H9 (cell line): ENCODE measurements around the gene RRH. TPM values are rescaled to one million over a fixed set of nuclear protein-coding genes. Genes with fewer than 3 reads are reported as not detected.

Experiments used
- DNase-seq: peaks from one replicate; pipeline ENCODE4 v3.0.0-alpha.2; 2017
- H2AFZ ChIP-seq: one replicate; pipeline ENCODE4 v1.6.1; 2013; ENCODE audit warnings: mild to moderate bottlenecking, low read length, control low read depth, moderate library complexity
- H2AK5ac ChIP-seq: 2 replicates; pipeline ENCODE4 v1.6.1; 2013; ENCODE audit warnings: low read length, control low read depth, mixed read lengths; ENCODE audit not compliant: insufficient read length
- H2BK120ac ChIP-seq: one replicate; pipeline ENCODE4 v1.6.1; 2013; ENCODE audit warnings: low read depth, mild to moderate bottlenecking, low read length, control low read depth, inconsistent platforms; ENCODE audit not compliant: poor library complexity, severe bottlenecking
- H2BK12ac ChIP-seq: 2 replicates; pipeline ENCODE4 v1.6.1; 2013; ENCODE audit warnings: low read length, control low read depth, mixed read lengths, low read depth; ENCODE audit not compliant: insufficient read length
- H2BK15ac ChIP-seq: 2 replicates; pipeline ENCODE4 v1.6.1; 2013; ENCODE audit warnings: low read depth, low read length, control low read depth
- H2BK20ac ChIP-seq: one replicate; pipeline ENCODE4 v1.6.1; 2013; ENCODE audit warnings: low read depth, mild to moderate bottlenecking, low read length, control low read depth, inconsistent platforms; ENCODE audit not compliant: poor library complexity, severe bottlenecking
- H2BK5ac ChIP-seq: 2 replicates; pipeline ENCODE4 v1.6.1; 2013; ENCODE audit warnings: low read length, control low read depth, mixed read lengths; ENCODE audit not compliant: insufficient read length
- H3K14ac ChIP-seq: 2 replicates; pipeline ENCODE4 v1.6.1; 2013; ENCODE audit warnings: low read length, control low read depth; ENCODE audit not compliant: insufficient read depth
- H3K18ac ChIP-seq: 2 replicates; pipeline ENCODE4 v1.6.1; 2013; ENCODE audit warnings: low read depth, mild to moderate bottlenecking, mixed read lengths, low read length, control low read depth; ENCODE audit not compliant: insufficient read length
- H3K23ac ChIP-seq: 2 replicates; pipeline ENCODE4 v1.6.1; 2013; ENCODE audit warnings: low read length, control low read depth, mixed read lengths, low read depth; ENCODE audit not compliant: insufficient read length
- H3K23me2 ChIP-seq: 2 replicates; pipeline ENCODE4 v1.6.1; 2013; ENCODE audit warnings: low read depth, mild to moderate bottlenecking, mixed read lengths, low read length, control low read depth; ENCODE audit not compliant: insufficient read length, poor library complexity, severe bottlenecking
- H3K27ac ChIP-seq: 2 replicates; pipeline ENCODE4 v1.5.1; 2013; ENCODE audit warnings: low read length, control low read depth, mixed read lengths, low read depth; ENCODE audit not compliant: insufficient read length
- H3K27me3 ChIP-seq: 2 replicates; pipeline ENCODE4 v1.6.1; 2013; ENCODE audit warnings: low read length, control low read depth, inconsistent platforms; ENCODE audit not compliant: insufficient read depth
- H3K4ac ChIP-seq: 2 replicates; pipeline ENCODE4 v1.6.1; 2013; ENCODE audit warnings: low read depth, mild to moderate bottlenecking, control low read depth, inconsistent platforms, low read length, moderate library complexity
- H3K4me1 ChIP-seq: 2 replicates; pipeline ENCODE4 v1.6.1; 2013; ENCODE audit warnings: low read length, control low read depth, inconsistent platforms; ENCODE audit not compliant: insufficient read depth
- H3K4me2 ChIP-seq: 2 replicates; pipeline ENCODE4 v1.6.1; 2013; ENCODE audit warnings: low read length, control low read depth, mixed read lengths; ENCODE audit not compliant: insufficient read length, insufficient read depth
- H3K56ac ChIP-seq: 2 replicates; pipeline ENCODE4 v1.6.1; 2013; ENCODE audit warnings: low read depth, mild to moderate bottlenecking, mixed read lengths, low read length, control low read depth; ENCODE audit not compliant: insufficient read length
- H3K79me1 ChIP-seq: 2 replicates; pipeline ENCODE4 v1.6.1; 2013; ENCODE audit warnings: low read depth, mild to moderate bottlenecking, moderate library complexity, low read length, control low read depth, inconsistent platforms; ENCODE audit not compliant: insufficient read depth, poor library complexity, severe bottlenecking
- H3K79me2 ChIP-seq: 2 replicates; pipeline ENCODE4 v1.6.1; 2013; ENCODE audit warnings: low read length, control low read depth, inconsistent platforms; ENCODE audit not compliant: insufficient read depth
- H3K9ac ChIP-seq: 2 replicates; pipeline ENCODE4 v1.6.1; 2013; ENCODE audit warnings: low read length, control low read depth, mixed read lengths; ENCODE audit not compliant: insufficient read length; ENCODE audit errors: extremely low read depth
- H3K9me3 ChIP-seq: one replicate; pipeline ENCODE4 v1.6.1; 2013; ENCODE audit warnings: low read depth, low read length, inconsistent platforms; ENCODE audit not compliant: control insufficient read depth
- H3T11ph ChIP-seq: one replicate; pipeline ENCODE4 v1.6.1; 2013; ENCODE audit warnings: mild to moderate bottlenecking, low read length, control low read depth, inconsistent platforms
- H4K20me1 ChIP-seq: one replicate; pipeline ENCODE4 v1.6.1; 2013; ENCODE audit not compliant: control insufficient read depth, insufficient read length, insufficient read depth
- H4K5ac ChIP-seq: 2 replicates; pipeline ENCODE4 v1.6.1; 2013; ENCODE audit warnings: low read depth, mild to moderate bottlenecking, mixed read lengths, low read length, control low read depth; ENCODE audit not compliant: insufficient read length
- H4K8ac ChIP-seq: replicated peaks from 2 replicates; pipeline ENCODE4 v1.6.1; 2013; ENCODE audit warnings: low read length, control low read depth, mixed read lengths, low read depth; ENCODE audit not compliant: insufficient read length
- H4K91ac ChIP-seq: 2 replicates; pipeline ENCODE4 v1.6.1; 2013; ENCODE audit warnings: low read depth, mild to moderate bottlenecking, moderate library complexity, mixed read lengths, low read length, control low read depth; ENCODE audit not compliant: insufficient read length
- H3K27ac Mint-ChIP-seq, 3 experiments: 2 replicates in 2 of 3; 3 replicates in 1 of 3; pipeline ENCODE4 v1.8.0; 2020 to 2021; ENCODE audit warnings: mixed read lengths in 3 of 3, mild to moderate bottlenecking in 1 of 3, moderate library complexity in 1 of 3
- H3K27me3 Mint-ChIP-seq: 2 replicates; pipeline ENCODE4 v1.8.0; 2021; ENCODE audit warnings: low read depth, mild to moderate bottlenecking, moderate library complexity, mixed read lengths
- H3K36me3 Mint-ChIP-seq, 3 experiments: 2 replicates in 2 of 3; 3 replicates in 1 of 3; pipeline ENCODE4 v1.8.0; 2020 to 2021; ENCODE audit warnings: low read depth in 3 of 3, mixed read lengths in 3 of 3; ENCODE audit not compliant: insufficient read depth in 1 of 3
- H3K4me1 Mint-ChIP-seq, 2 experiments: 2 replicates each; pipeline ENCODE4 v1.8.0; 2020; ENCODE audit warnings: mixed read lengths in 2 of 2
- H3K4me3 Mint-ChIP-seq, 2 experiments: 2 replicates in 1 of 2; 3 replicates in 1 of 2; pipeline ENCODE4 v1.8.0; 2020 to 2021; ENCODE audit warnings: mild to moderate bottlenecking in 2 of 2, mixed read lengths in 2 of 2, moderate library complexity in 1 of 2
- H3K9me3 Mint-ChIP-seq, 2 experiments: 2 replicates in 1 of 2; 3 replicates in 1 of 2; pipeline ENCODE4 v1.8.0; 2020; ENCODE audit warnings: mild to moderate bottlenecking in 2 of 2, mixed read lengths in 2 of 2, moderate library complexity in 1 of 2
- CTCF ChIP-seq: fragments of 200-600 bp; sonication (generic); conservative IDR thresholded peaks from 3 replicates; pipeline ENCODE4 v1.8.0; 2021; ENCODE audit warnings: antibody characterized with exemption, mild to moderate bottlenecking
- WGBS: extraction: QIAGEN DNeasy Blood & Tissue Kit; methylation state at CpG from one replicate; pipeline ENCODE4 v1.1.7; 2013; ENCODE audit warnings: missing lambda C conversion rate, low lambda C conversion rate, mixed read lengths; ENCODE audit not compliant: insufficient read length; ENCODE audit errors: extremely low coverage; 5-methylcytosine and 5-hydroxymethylcytosine counted together
- total RNA-seq: library from RNA; stranded (reverse); gene quantifications from 2 replicates; pipeline ENCODE4 v1.2.1, GENCODE V29; 2021

RRH gene
- total RNA-seq, 1 experiment from 2014 or later, result not detected

- Histone ChIP-seq H2BK5ac (no peak overlapping the region), H3K4ac (no peak overlapping the region), H3K23me2 (no peaks in the 10 kb centered on the region), H3K9me3 (no peaks in the 10 kb centered on the region), H4K20me1 (no peaks in the 10 kb centered on the region), H2AK5ac (no peak overlapping the region), H2BK12ac (no peak overlapping the region), H3K4me1 (no peaks in the 10 kb centered on the region), H3K56ac (no peak overlapping the region), H3K14ac (no peak overlapping the region), H2AFZ (no peak overlapping the region), H3K18ac (no peak overlapping the region), H3K27me3 (no peaks in the 10 kb centered on the region), H3K4me2 (no peak overlapping the region), H2BK20ac (no peak overlapping the region), H3K23ac (no peak overlapping the region), H3K79me1 (no peaks in the 10 kb centered on the region), H2BK15ac (no peak overlapping the region), H3K79me2 (no peaks in the 10 kb centered on the region), H4K8ac (no peak overlapping the region), H4K5ac (no peak overlapping the region), H4K91ac (no peak overlapping the region), H3K9ac (no peak overlapping the region), H2BK120ac (no peak overlapping the region), H3T11ph (no peak overlapping the region), H3K27ac (no peak overlapping the region)
- peaks cover 2% of the 10 kb centered on the region; the same call in 1 of the 2 replicates for H3K27me3 Mint-ChIP-seq
- TF ChIP-seq CTCF, result no peak
- no peak for DNase-seq
- no peaks in the 10 kb centered on the region; a peak in 2 of 7 replicates for H3K36me3 Mint-ChIP-seq
- H3K4me3 Mint-ChIP-seq, result no peak overlapping the region
- H3K9me3 Mint-ChIP-seq, result peaks cover 7 to 18% of the 10 kb centered on the region in 2 experiments; a peak in 4 of 5 replicates
- WGBS, result no CpG with 5 or more reads among the region's 6 CpGs
- H3K4me1 Mint-ChIP-seq, result no peaks in the 10 kb centered on the region
- no peak overlapping the region for H3K27ac Mint-ChIP-seq
Observed at GRCh38 chr4:109795059-109795458, 32.7 kb upstream of the RRH start.
